PC-9 (cell line): Measurements from ENCODE around the gene KIF26B. TPM values are rescaled to one million over a fixed set of nuclear protein-coding genes. Genes with fewer than 3 reads are reported as not detected.

Experiments used
- BruUV-seq: library from RNA; stranded (reverse); fragments of 400-500 nt; replicated peaks from 2 replicates; lab custom pipeline; 2021; lab: Mats Ljungman, UMichigan
- CTCF ChIA-PET: fragments of 300-600 bp; sonication (Branson Sonifier 250); formaldehyde crosslinking; loops from one replicate; lab custom pipeline; 2022; ENCODE audit warnings: antibody characterized with exemption; lab: Charles Lee
- POLR2A ChIA-PET: fragments of 300-600 bp; sonication (Branson Sonifier 250); formaldehyde crosslinking; loops from one replicate; lab custom pipeline; 2022; ENCODE audit warnings: antibody characterized with exemption; ENCODE audit not compliant: unreplicated experiment; lab: Charles Lee
- DNase-seq, 2 experiments: peaks; one replicate each; pipeline versions ENCODE4 v3.0.0 to v3.0.0-alpha.2; 2015 to 2022; ENCODE audit warnings: mixed read lengths in 1 of 2
- H2AFZ ChIP-seq: fragments of 200-600 bp; sonication (generic); 2 replicates; pipeline ENCODE4 v1.8.1; 2017; ENCODE audit warnings: antibody characterized with exemption
- H3F3A ChIP-seq: fragments of 200-600 bp; sonication (generic); 2 replicates; pipeline ENCODE4 v1.8.1; 2017; ENCODE audit warnings: antibody characterized with exemption, mild to moderate bottlenecking, low read depth; ENCODE audit not compliant: insufficient read depth
- H3K27ac ChIP-seq: fragments of 200-600 bp; sonication (generic); 2 replicates; pipeline ENCODE4 v1.6.1; 2016; ENCODE audit warnings: mixed run types
- H3K27me3 ChIP-seq: fragments of 200-600 bp; sonication (generic); 2 replicates; pipeline ENCODE4 v1.6.1; 2016; ENCODE audit warnings: low read depth, mixed run types; ENCODE audit not compliant: insufficient read depth
- H3K36me3 ChIP-seq: fragments of 200-600 bp; sonication (generic); 2 replicates; pipeline ENCODE4 v1.6.1; 2016; ENCODE audit warnings: low read depth, mixed run types
- H3K4me1 ChIP-seq: fragments of 200-600 bp; sonication (generic); replicated peaks from 2 replicates; pipeline ENCODE4 v1.6.1; 2016; ENCODE audit warnings: mixed run types; ENCODE audit not compliant: insufficient read depth
- H3K4me2 ChIP-seq: fragments of 200-600 bp; sonication (generic); 2 replicates; pipeline ENCODE4 v1.6.1; 2017; ENCODE audit warnings: mixed run types
- H3K4me3 ChIP-seq: fragments of 200-600 bp; sonication (generic); 2 replicates; pipeline ENCODE4 v1.6.1; 2016; ENCODE audit warnings: mixed run types
- H3K79me2 ChIP-seq: fragments of 200-600 bp; sonication (generic); 2 replicates; pipeline ENCODE4 v1.6.1; 2017; ENCODE audit warnings: low read depth, mixed run types
- H3K9me2 ChIP-seq: fragments of 200-600 bp; sonication (generic); 2 replicates; pipeline ENCODE4 v1.8.1; 2017; ENCODE audit warnings: mild to moderate bottlenecking; ENCODE audit not compliant: insufficient read depth
- H3K9me3 ChIP-seq: fragments of 200-600 bp; sonication (generic); 2 replicates; pipeline ENCODE4 v1.8.1; 2016; ENCODE audit warnings: low read depth; ENCODE audit not compliant: insufficient read depth
- H4K20me1 ChIP-seq: fragments of 200-600 bp; sonication (generic); 2 replicates; pipeline ENCODE4 v1.8.1; 2017; ENCODE audit not compliant: insufficient read depth
- EZH2 ChIP-seq: fragments of 200-600 bp; sonication (generic); IDR thresholded peaks from 2 replicates; pipeline ENCODE4 v1.8.0; 2017; ENCODE audit warnings: antibody characterized with exemption, low read depth
- intact Hi-C: fragments of 100-400 bp; cut with micrococcal nuclease; formaldehyde crosslinking; loops from one replicate; pipeline ENCODE4 v1.10.0; 2022; ENCODE audit not compliant: unreplicated experiment
- total RNA-seq: library from RNA; stranded (reverse); gene quantifications from 2 replicates; pipeline ENCODE4 v1.2.3, GENCODE V29; 2021
- TF ChIP-seq, protein P1 (sequence below): fragments of 200-600 bp; sonication (generic); conservative IDR thresholded peaks from 2 replicates; pipeline ENCODE4 v1.6.1; 2017; ENCODE audit warnings: mixed run types, antibody characterized with exemption, mild to moderate bottlenecking, moderate library complexity

Gene KIF26B
- total RNA-seq, 1 experiment from 2014 or later = 0.11 TPM

GRCh38 chr1:245330951-245331350 is 176.2 kb downstream of the KIF26B start:
- no peak for DNase-seq
- no peak overlapping the region for H3K4me3 ChIP-seq
- H2AFZ ChIP-seq = no peak overlapping the region
- H3K4me1 ChIP-seq = no peaks in the 10 kb centered on the region
- intact Hi-C loops = no loop called here
- H4K20me1 ChIP-seq = no peaks in the 10 kb centered on the region
- H3K9me3 ChIP-seq = no peaks in the 10 kb centered on the region
- no peaks in the 10 kb centered on the region for H3F3A ChIP-seq
- no peaks in the 10 kb centered on the region for H3K79me2 ChIP-seq
- ChIA-PET CTCF (no interaction called here), POLR2A (no interaction called here)
- no peak for TF ChIP-seq EZH2
- TF ChIP-seq, protein P1, sequence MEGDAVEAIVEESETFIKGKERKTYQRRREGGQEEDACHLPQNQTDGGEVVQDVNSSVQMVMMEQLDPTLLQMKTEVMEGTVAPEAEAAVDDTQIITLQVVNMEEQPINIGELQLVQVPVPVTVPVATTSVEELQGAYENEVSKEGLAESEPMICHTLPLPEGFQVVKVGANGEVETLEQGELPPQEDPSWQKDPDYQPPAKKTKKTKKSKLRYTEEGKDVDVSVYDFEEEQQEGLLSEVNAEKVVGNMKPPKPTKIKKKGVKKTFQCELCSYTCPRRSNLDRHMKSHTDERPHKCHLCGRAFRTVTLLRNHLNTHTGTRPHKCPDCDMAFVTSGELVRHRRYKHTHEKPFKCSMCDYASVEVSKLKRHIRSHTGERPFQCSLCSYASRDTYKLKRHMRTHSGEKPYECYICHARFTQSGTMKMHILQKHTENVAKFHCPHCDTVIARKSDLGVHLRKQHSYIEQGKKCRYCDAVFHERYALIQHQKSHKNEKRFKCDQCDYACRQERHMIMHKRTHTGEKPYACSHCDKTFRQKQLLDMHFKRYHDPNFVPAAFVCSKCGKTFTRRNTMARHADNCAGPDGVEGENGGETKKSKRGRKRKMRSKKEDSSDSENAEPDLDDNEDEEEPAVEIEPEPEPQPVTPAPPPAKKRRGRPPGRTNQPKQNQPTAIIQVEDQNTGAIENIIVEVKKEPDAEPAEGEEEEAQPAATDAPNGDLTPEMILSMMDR = no peak
- peaks cover 80% of the 10 kb centered on the region for H3K27me3 ChIP-seq
- H3K4me2 ChIP-seq = no peak overlapping the region
- no peaks in the 10 kb centered on the region for H3K36me3 ChIP-seq
- H3K9me2 ChIP-seq = no peaks in the 10 kb centered on the region
- BruUV-seq = no TSS peak
- H3K27ac ChIP-seq = no peak overlapping the region

DNA sequence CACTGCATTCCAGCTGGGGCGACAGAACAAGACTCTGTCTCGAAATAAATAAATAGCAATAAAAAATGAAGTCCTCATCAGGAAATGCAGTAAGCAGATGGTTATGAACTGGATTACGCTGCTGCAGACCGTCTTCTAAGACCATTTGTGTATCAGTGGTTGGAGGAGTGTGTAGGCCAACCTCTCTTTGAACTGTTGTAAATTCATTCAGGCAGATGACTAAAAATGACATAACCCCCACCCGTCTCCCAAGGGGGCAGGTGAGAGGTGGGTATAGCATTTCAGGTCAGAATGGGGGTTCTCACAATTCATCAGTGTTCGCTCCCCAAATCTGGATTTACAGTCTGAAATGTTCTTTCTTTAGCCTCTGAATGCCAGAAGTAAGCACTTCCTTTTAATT is 177.3 kb downstream of the KIF26B start:
- Histone ChIP-seq H3K4me3 (no peak overlapping the region), H4K20me1 (no peaks in the 10 kb centered on the region), H3K9me3 (no peaks in the 10 kb centered on the region), H3K79me2 (no peaks in the 10 kb centered on the region), H3K27ac (no peak overlapping the region), H3K27me3 (peaks cover 69% of the 10 kb centered on the region), H3K4me1 (no peaks in the 10 kb centered on the region), H2AFZ (no peak overlapping the region), H3K4me2 (no peak overlapping the region), H3K9me2 (no peaks in the 10 kb centered on the region), H3F3A (no peaks in the 10 kb centered on the region), H3K36me3 (no peaks in the 10 kb centered on the region)
- no TSS peak for BruUV-seq
- ChIA-PET POLR2A (no interaction called here), CTCF (no interaction called here)
- DNase-seq = no peak
- intact Hi-C loops = no loop called here
- TF ChIP-seq, protein P1 = no peak
- TF ChIP-seq EZH2 = no peak

GRCh38 chr1:245332513-245332912 is 177.7 kb downstream of the KIF26B start:
- intact Hi-C loops = no loop called here
- peaks cover 65% of the 10 kb centered on the region for H3K27me3 ChIP-seq

More at GRCh38 chr1:245332513-245332912, 177.7 kb downstream of the KIF26B start:
- TF ChIP-seq, protein P1 = no peak
- no peak for TF ChIP-seq EZH2
- Histone ChIP-seq H3K4me1 (no peaks in the 10 kb centered on the region), H3K79me2 (no peaks in the 10 kb centered on the region), H3K9me2 (no peaks in the 10 kb centered on the region), H3F3A (no peaks in the 10 kb centered on the region), H3K4me3 (no peak overlapping the region), H3K4me2 (no peak overlapping the region), H3K9me3 (no peaks in the 10 kb centered on the region), H3K27ac (no peak overlapping the region), H2AFZ (no peak overlapping the region), H3K36me3 (no peaks in the 10 kb centered on the region), H4K20me1 (no peaks in the 10 kb centered on the region)
- BruUV-seq = no TSS peak
- CTCF ChIA-PET = no interaction called here
- DNase-seq = no peak
- POLR2A ChIA-PET = no interaction called here
